Spleen (tissue), 7 donors: ENCODE results near the gene SMIM14.

Experiments
- POLR2A ChIP-seq, 3 donors: fragments of 450-650 bp; IDR thresholded peaks; one replicate each; pipeline ENCODE4 v1.5.1; 2017; ENCODE audit warnings: antibody characterized with exemption in 3 of 3, mild to moderate bottlenecking in 1 of 3
- POLR2AphosphoS5 ChIP-seq, 3 donors: sonication (generic); formaldehyde crosslinking; IDR thresholded peaks; one replicate each; pipeline ENCODE4 v1.5.1; 2017; ENCODE audit warnings: antibody characterized with exemption in 3 of 3
- TF ChIP-seq, protein P1 (sequence below), 11 experiments: fragments of 200-600 bp in 7 of 11; fragments of 450-650 bp in 4 of 11; sonication (generic) in 4 of 11; IDR thresholded peaks in 8 of 11; conservative IDR thresholded peaks in 3 of 11; 1 replicate in 7 of 11; 2 replicates in 4 of 11; pipeline versions ENCODE4 v1.4.0 to v1.8.0; 2016 to 2021; ENCODE audit warnings: antibody characterized with exemption in 11 of 11, inconsistent platforms in 4 of 11, mild to moderate bottlenecking in 1 of 11
- donor health status: DM: no; HTN: no; CAD: no; lungs with moderate emphysema.
- donor health status: DM: no; HTN: no; CAD: no.
- donor health status: DM: no; HTN: no; CAD: no.

DNA sequence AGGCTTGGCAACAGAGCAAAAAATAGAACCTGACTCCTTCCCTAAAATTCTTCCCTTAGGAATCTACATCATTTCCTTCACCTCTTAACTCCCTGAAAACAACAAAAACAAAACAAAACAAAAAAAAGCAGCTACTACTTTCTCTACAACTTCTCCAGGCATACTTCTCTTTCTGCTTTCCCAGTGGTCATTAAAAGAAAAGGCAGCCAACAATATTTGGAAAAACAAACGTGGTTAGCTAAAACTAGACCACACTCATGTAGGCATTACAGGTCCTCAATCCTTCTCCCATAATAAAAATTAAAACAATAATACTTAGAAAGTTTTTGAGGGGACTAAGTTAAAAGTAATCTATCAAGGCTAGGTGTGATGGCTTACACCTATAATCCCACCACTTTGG lies 29.0 kb upstream of the SMIM14 start:
- TF ChIP-seq, protein P1, sequence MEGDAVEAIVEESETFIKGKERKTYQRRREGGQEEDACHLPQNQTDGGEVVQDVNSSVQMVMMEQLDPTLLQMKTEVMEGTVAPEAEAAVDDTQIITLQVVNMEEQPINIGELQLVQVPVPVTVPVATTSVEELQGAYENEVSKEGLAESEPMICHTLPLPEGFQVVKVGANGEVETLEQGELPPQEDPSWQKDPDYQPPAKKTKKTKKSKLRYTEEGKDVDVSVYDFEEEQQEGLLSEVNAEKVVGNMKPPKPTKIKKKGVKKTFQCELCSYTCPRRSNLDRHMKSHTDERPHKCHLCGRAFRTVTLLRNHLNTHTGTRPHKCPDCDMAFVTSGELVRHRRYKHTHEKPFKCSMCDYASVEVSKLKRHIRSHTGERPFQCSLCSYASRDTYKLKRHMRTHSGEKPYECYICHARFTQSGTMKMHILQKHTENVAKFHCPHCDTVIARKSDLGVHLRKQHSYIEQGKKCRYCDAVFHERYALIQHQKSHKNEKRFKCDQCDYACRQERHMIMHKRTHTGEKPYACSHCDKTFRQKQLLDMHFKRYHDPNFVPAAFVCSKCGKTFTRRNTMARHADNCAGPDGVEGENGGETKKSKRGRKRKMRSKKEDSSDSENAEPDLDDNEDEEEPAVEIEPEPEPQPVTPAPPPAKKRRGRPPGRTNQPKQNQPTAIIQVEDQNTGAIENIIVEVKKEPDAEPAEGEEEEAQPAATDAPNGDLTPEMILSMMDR (IDR thresholded peaks at IDR 0.05 in 8 of 11, conservative IDR thresholded peaks at IDR 0.05 in 3 of 11), result no peak
- TF ChIP-seq POLR2AphosphoS5 (IDR thresholded peaks at IDR 0.05), result no peak
- no peak for TF ChIP-seq POLR2A (IDR thresholded peaks at IDR 0.05)
